K562 (cell line): ENCODE measurements around the gene BRD7. TPM values are rescaled to one million over a fixed set of nuclear protein-coding genes. Genes with fewer than 3 reads are reported as not detected.

Source experiments
- ARNT ChIP-seq, 2 experiments: fragments of 450-650 bp; IDR thresholded peaks; 2 replicates each; pipeline ENCODE4 v1.6.1; 2016; ENCODE audit warnings: mild to moderate bottlenecking in 1 of 2
- BDP1 ChIP-seq: IDR thresholded peaks from 3 replicates; pipeline ENCODE4 v1.6.1; 2011; ENCODE audit not compliant: insufficient read length, insufficient read depth
- BRD9 ChIP-seq: fragments of 450-650 bp; IDR thresholded peaks from 2 replicates; pipeline ENCODE4 v1.6.1; 2018; ENCODE audit warnings: low read depth; ENCODE audit not compliant: partially characterized antibody
- EGR1 ChIP-seq: fragments of 450-650 bp; conservative IDR thresholded peaks from 2 replicates; pipeline ENCODE4 v1.6.1; 2017; ENCODE audit warnings: mild to moderate bottlenecking
- FUS ChIP-seq: fragments of 200-400 bp; formaldehyde crosslinking; optimal IDR thresholded peaks from 2 replicates; pipeline ENCODE3; 2017; ENCODE audit warnings: low read depth, low read length
- GABPB2 ChIP-seq: fragments of 250-450 bp; sonication (Bioruptor Pico); conservative IDR thresholded peaks from 2 replicates; pipeline ENCODE4 v1.5.1; 2021; ENCODE audit warnings: mild to moderate bottlenecking
- HMGN3 ChIP-seq: IDR thresholded peaks from 2 replicates; pipeline ENCODE4 v1.6.1; 2011; ENCODE audit warnings: borderline replicate concordance, low read depth, mild to moderate bottlenecking, mixed read lengths, low read length; ENCODE audit not compliant: insufficient read length; ENCODE audit errors: extremely low read depth
- HOXB6 ChIP-seq: fragments of 250-450 bp; sonication (Bioruptor Pico); IDR thresholded peaks from 2 replicates; pipeline ENCODE4 v1.5.1; 2022; ENCODE audit warnings: mild to moderate bottlenecking, borderline replicate concordance
- NR3C1 ChIP-seq: sonication (generic); formaldehyde crosslinking; IDR thresholded peaks from 2 replicates; pipeline ENCODE4 v1.8.1; 2022; ENCODE audit warnings: missing genetic modification reagents
- NRF1 ChIP-seq, 2 experiments: fragments of 450-650 bp; IDR thresholded peaks in 1 of 2; conservative IDR thresholded peaks in 1 of 2; 2 replicates each; pipeline ENCODE4 v1.6.1; 2014; ENCODE audit warnings: mild to moderate bottlenecking in 2 of 2
- PPARD ChIP-seq: fragments of 250-450 bp; sonication (Bioruptor Pico); IDR thresholded peaks from 2 replicates; pipeline ENCODE4 v1.8.0; 2022; ENCODE audit warnings: inconsistent platforms, mild to moderate bottlenecking, moderate library complexity
- PRPF4 ChIP-seq: fragments of 200-400 bp; formaldehyde crosslinking; IDR thresholded peaks from one replicate; pipeline ENCODE4 v1.6.1; 2017; ENCODE audit warnings: low read length, low read depth, mild to moderate bottlenecking; ENCODE audit not compliant: insufficient read depth, poor library complexity, severe bottlenecking
- PTRF ChIP-seq: fragments of 450-650 bp; IDR thresholded peaks from 2 replicates; pipeline ENCODE4 v1.6.1; 2016; ENCODE audit warnings: mild to moderate bottlenecking, missing genetic modification characterization, missing compliant biosample characterization
- RBM17 ChIP-seq: fragments of 200-400 bp; formaldehyde crosslinking; IDR thresholded peaks from 2 replicates; pipeline ENCODE4 v1.6.1; 2017; ENCODE audit warnings: low read depth, mild to moderate bottlenecking, low read length, borderline replicate concordance
- SMAD3 ChIP-seq: fragments of 450-650 bp; formaldehyde crosslinking; conservative IDR thresholded peaks from 2 replicates; pipeline ENCODE4 v1.4.0; 2020; ENCODE audit warnings: mild to moderate bottlenecking
- SOX6 ChIP-seq: fragments of 450-650 bp; IDR thresholded peaks from 2 replicates; pipeline ENCODE4 v1.6.1; 2014; ENCODE audit warnings: mild to moderate bottlenecking
- TAL1 ChIP-seq: fragments of 450-650 bp; IDR thresholded peaks from 2 replicates; pipeline ENCODE4 v1.6.1; 2016; ENCODE audit warnings: mild to moderate bottlenecking
- TCF7L2 ChIP-seq: fragments of 150-350 bp; IDR thresholded peaks from 2 replicates; pipeline ENCODE4 v1.6.1; 2016; ENCODE audit warnings: low read depth, mild to moderate bottlenecking, low read length, moderate library complexity
- ZNF140 ChIP-seq: fragments of 250-450 bp; sonication (Bioruptor Pico); IDR thresholded peaks from 2 replicates; pipeline ENCODE4 v1.8.0; 2021; ENCODE audit warnings: moderate library complexity, mild to moderate bottlenecking, inconsistent platforms
- ZNF197 ChIP-seq: fragments of 200-800 bp; sonication (Bioruptor generic); IDR thresholded peaks from 2 replicates; pipeline ENCODE4 v1.6.1; 2016; ENCODE audit warnings: low read depth, missing genetic modification characterization, missing compliant biosample characterization
- ZNF561 ChIP-seq: fragments of 450-650 bp; formaldehyde crosslinking; conservative IDR thresholded peaks from 2 replicates; pipeline ENCODE4 v1.4.0; 2020; ENCODE audit warnings: mild to moderate bottlenecking, moderate library complexity
- ZNF79 ChIP-seq: fragments of 250-450 bp; sonication (Bioruptor Pico); IDR thresholded peaks from 2 replicates; pipeline ENCODE4 v1.4.0; 2020; ENCODE audit warnings: low read depth, mild to moderate bottlenecking, moderate library complexity
- polyA plus RNA-seq, 8 experiments: library from polyadenylated mRNA; depleted of rRNA in 4 of 8; stranded (reverse) in 5 of 8; unstranded in 3 of 8; fragments of >200 nt; fragmentation: Nextera tagmentation in 2 of 8; fragmentation: Illumina TruSeq in 1 of 8; extraction: Ambion mirVana in 2 of 8; extraction: Trizol in 1 of 8; gene quantifications; 2 replicates each; pipeline versions ENCODE4 v1.2.1 to v1.2.3, GENCODE V29; 2011 to 2014; ENCODE audit warnings: inconsistent platforms in 1 of 8, missing spikeins in 1 of 8
- total RNA-seq, 7 experiments: library from RNA; depleted of rRNA in 6 of 7; stranded (reverse); fragments of >200 nt in 6 of 7; fragmentation: Illumina TruSeq in 2 of 7; extraction: Trizol in 2 of 7; gene quantifications; 2 replicates each; pipeline versions ENCODE4 v1.2.1 to v1.2.3, GENCODE V29; 2011 to 2021; ENCODE audit warnings: low replicate concordance in 1 of 7
- TF ChIP-seq, protein P1 (sequence below), 2 experiments: fragments of 200-800 bp in 1 of 2; sonication (Bioruptor generic) in 1 of 2; sonication (generic) in 1 of 2; formaldehyde crosslinking in 1 of 2; IDR thresholded peaks in 1 of 2; conservative IDR thresholded peaks in 1 of 2; 2 replicates each; pipeline versions ENCODE4 v1.5.0 to v1.6.1; 2016 to 2020; ENCODE audit warnings: missing compliant biosample characterization in 1 of 2, missing genetic modification characterization in 1 of 2, missing genetic modification reagents in 1 of 2
- TF ChIP-seq, protein P2 (sequence below): fragments of 450-650 bp; IDR thresholded peaks from 2 replicates; pipeline ENCODE4 v1.6.1; 2017; ENCODE audit warnings: antibody characterized with exemption
- TF ChIP-seq, protein P3 (sequence below): fragments of 250-450 bp; sonication (Bioruptor Pico); IDR thresholded peaks from 2 replicates; pipeline ENCODE4 v1.5.0; 2022; ENCODE audit warnings: mild to moderate bottlenecking

The BRD7 gene
- total and polyA plus RNA-seq, 9 of the 15 experiments (the other 6 are each of a cell fraction or from before 2014, with no cell fraction given): 20.6 to 101 (median 68.7) TPM

DNA sequence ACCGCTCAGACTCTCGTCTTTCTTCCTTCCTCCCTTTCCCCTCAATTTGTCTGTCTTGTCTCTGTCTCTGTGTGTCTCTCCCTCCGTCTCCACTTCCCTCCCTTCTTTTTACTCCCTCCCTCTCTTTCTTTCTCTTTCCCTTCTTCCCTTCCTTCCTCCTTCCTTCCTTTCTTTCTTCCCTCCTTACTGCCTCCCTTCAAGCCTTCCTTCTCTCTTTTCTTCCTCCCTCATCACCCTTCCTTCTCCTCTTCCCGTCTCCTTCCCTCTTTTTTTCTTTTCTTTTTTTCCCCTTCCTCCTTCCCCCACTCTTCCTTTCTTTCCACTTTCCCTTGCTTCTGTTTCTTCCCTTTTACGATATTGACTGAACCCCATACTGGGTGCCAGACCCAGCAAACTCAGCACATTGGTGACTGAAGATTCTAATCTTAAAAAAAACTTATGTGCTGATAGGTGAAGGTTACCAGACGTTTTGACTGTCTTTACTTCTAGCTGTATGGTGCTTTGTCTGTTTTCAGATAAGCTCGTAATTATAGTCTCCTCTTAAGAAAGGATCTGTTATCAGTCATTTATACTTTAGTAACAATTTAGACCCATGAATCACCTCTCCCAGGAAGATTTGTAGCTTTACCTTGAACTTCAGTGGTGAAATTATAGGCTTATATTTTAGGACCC, 481 bp upstream of the BRD7 start (continued):
- TF ChIP-seq, protein P1, sequence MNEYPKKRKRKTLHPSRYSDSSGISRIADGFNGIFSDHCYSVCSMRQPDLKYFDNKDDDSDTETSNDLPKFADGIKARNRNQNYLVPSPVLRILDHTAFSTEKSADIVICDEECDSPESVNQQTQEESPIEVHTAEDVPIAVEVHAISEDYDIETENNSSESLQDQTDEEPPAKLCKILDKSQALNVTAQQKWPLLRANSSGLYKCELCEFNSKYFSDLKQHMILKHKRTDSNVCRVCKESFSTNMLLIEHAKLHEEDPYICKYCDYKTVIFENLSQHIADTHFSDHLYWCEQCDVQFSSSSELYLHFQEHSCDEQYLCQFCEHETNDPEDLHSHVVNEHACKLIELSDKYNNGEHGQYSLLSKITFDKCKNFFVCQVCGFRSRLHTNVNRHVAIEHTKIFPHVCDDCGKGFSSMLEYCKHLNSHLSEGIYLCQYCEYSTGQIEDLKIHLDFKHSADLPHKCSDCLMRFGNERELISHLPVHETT (CRISPR knock-in tag; conservative IDR thresholded peaks at IDR 0.05 in 1 of 2, IDR thresholded peaks at IDR 0.05 in 1 of 2): no peak
- no peak for TF ChIP-seq ZNF561
- TF ChIP-seq SOX6: peak; percentile 88
- no peak for TF ChIP-seq HOXB6 (CRISPR knock-in tag)
- no peak for TF ChIP-seq NR3C1 (CRISPR knock-in tag)
- TF ChIP-seq FUS: no peak
- no peak for TF ChIP-seq ZNF197 (CRISPR knock-in tag)
- TF ChIP-seq ZNF79 (CRISPR knock-in tag): no peak
- no peak for TF ChIP-seq NRF1 (conservative IDR thresholded peaks at IDR 0.05 in 1 of 2, IDR thresholded peaks at IDR 0.05 in 1 of 2)
- TF ChIP-seq, protein P2, sequence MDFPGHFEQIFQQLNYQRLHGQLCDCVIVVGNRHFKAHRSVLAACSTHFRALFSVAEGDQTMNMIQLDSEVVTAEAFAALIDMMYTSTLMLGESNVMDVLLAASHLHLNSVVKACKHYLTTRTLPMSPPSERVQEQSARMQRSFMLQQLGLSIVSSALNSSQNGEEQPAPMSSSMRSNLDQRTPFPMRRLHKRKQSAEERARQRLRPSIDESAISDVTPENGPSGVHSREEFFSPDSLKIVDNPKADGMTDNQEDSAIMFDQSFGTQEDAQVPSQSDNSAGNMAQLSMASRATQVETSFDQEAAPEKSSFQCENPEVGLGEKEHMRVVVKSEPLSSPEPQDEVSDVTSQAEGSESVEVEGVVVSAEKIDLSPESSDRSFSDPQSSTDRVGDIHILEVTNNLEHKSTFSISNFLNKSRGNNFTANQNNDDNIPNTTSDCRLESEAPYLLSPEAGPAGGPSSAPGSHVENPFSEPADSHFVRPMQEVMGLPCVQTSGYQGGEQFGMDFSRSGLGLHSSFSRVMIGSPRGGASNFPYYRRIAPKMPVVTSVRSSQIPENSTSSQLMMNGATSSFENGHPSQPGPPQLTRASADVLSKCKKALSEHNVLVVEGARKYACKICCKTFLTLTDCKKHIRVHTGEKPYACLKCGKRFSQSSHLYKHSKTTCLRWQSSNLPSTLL: peak; percentile 82
- TF ChIP-seq PTRF (tag): no peak
- TF ChIP-seq GABPB2 (CRISPR knock-in tag): no peak
- TF ChIP-seq, protein P3, sequence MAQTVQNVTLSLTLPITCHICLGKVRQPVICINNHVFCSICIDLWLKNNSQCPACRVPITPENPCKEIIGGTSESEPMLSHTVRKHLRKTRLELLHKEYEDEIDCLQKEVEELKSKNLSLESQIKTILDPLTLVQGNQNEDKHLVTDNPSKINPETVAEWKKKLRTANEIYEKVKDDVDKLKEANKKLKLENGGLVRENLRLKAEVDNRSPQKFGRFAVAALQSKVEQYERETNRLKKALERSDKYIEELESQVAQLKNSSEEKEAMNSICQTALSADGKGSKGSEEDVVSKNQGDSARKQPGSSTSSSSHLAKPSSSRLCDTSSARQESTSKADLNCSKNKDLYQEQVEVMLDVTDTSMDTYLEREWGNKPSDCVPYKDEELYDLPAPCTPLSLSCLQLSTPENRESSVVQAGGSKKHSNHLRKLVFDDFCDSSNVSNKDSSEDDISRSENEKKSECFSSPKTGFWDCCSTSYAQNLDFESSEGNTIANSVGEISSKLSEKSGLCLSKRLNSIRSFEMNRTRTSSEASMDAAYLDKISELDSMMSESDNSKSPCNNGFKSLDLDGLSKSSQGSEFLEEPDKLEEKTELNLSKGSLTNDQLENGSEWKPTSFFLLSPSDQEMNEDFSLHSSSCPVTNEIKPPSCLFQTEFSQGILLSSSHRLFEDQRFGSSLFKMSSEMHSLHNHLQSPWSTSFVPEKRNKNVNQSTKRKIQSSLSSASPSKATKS (CRISPR knock-in tag): no peak
- TF ChIP-seq ZNF140 (CRISPR knock-in tag): no peak
- TF ChIP-seq BDP1: no peak
- peak; percentile 29 for TF ChIP-seq TAL1
- TF ChIP-seq SMAD3 (CRISPR knock-in tag): no peak
- no peak for TF ChIP-seq HMGN3
- TF ChIP-seq BRD9: peak; percentile 89
- peak; percentile 92 to 93 for TF ChIP-seq ARNT (IDR thresholded peaks at IDR 0.05)
- TF ChIP-seq PRPF4: no peak
- TF ChIP-seq RBM17: no peak
- no peak for TF ChIP-seq EGR1
- no peak for TF ChIP-seq TCF7L2
- TF ChIP-seq PPARD (CRISPR knock-in tag): no peak
